NCI-H226 (cell line): Measurements from ENCODE around the gene ERCC2.

Experiments
- DNase-seq: peaks from one replicate; pipeline ENCODE4 v3.0.0-alpha.2; 2015

ERCC2 gene

DNA sequence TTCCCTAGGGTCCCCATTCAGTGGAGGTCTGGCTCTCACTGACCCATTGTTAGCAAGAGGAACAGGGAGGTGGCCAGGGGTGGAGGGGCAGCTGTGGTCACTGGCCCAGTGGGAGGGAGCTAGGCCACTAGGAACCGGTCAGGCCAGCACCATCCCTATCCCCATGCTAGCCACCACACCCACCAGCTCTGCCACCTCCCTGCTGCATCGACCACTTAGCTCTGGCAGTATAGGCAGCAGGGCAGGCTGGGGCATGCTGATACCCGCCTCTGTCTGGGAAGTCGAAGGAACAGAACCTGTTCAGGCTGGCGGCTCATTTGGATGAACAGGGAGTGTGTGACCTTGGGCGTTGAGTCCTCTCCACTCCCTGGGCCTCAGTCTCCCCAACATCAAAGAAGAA is 29.8 kb upstream of the ERCC2 start:
- DNase-seq, result no peak

- DNase-seq, result no peak
These were observed 25.6 kb upstream of the ERCC2 start for GRCh38 chr19:45395821-45396617.

DNA sequence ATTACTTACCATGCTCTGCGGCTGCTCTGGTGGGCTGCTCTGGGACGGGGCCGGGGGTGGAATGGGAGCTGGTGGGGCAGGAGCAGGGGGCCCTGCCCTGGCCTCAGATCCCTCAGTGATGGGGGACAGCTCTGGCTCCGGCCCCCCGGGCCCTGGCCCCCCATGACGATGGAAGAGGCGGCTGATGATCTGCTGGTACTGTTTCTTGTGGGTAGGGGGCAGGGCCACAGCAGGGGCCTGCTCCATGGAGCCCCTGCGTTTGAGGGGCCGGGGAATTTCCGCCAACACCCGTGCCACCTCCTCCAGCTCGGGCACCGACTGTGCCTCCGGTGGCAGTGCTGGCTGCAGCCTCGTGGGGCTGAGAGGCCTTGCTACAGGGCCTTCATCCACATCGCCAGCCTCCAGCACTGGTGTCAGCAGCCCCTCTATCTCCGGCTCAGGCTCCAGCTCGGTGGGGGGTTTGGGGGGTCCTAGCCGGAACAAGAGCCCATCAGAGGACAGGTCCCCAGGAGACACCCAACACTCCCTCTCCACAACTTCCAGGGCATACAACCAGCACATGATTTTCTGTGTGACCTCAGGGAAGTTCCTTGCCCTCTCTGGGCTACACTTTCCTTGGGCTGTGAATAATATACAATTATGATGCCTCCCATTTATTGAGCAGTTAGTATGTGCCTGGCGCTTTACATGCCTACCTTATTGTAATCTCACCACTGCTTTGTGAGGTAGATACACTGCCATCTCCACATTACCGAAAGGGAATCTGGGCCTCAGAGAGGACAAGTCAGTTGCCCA is 21.7 kb upstream of the ERCC2 start:
- DNase-seq, result no peak

DNA sequence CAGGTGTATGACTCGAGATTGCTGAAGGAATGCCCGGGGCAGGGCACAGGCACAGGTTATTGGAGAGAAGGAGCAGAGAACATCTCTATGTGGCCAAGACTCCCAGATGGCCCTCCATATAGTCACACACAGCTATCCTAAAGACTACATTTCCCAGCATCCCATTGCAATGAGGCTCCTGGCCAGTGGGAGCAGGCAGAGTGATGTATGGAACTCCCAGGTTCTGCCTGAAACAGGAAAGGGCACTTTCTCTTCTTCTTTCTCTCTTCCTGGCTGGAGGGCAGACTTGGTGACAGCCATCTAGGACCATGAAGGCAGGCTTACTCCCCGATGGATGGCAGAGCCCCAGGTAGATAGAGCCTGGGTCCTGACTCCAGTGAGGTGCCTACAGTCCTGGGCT is 21.0 kb upstream of the ERCC2 start:
- peak; percentile 9 for DNase-seq

DNA sequence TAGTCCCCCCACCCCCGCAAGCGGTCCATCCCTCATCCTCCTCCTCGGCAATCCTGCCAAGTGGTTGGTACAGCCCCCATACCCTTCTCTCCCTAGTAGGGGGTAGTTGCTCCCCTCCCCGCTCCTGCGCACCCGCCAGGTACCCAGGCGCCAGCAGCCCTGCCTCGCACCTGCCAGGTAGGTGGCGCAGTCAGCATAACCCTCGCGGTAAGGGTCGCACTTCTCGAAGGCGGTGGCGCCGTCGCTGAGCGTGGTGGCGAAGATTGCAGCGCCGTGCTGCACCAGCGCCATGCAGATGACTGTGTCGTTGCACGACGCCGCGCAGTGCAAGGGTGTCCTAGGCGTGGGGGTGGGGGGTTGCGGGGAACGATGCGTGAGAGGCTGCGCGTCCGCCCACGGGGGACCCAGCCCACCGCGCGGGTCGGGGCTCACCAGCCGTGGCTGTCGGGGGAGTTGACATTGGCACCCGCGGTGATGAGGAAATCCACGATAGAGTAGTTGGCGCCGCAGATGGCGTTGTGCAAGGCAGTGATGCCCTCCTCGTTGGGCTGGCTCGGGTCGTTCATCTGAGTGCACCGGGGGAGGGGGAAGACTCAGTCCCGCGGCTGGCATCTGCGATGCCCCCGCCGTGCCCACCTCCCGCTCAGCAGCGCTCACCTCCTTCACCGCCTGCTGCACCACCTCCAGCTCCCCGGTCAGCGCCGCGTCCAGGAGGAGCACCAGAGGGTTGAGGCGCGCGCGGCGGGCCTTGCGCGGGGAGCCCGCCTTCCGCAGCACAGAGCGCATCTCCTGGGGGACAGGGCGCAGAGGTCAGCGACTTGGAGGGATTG is 15.2 kb upstream of the ERCC2 start:
- DNase-seq, result no peak

GRCh38 chr19:45382426-45382825 is 12.1 kb upstream of the ERCC2 start:
- DNase-seq, result no peak

- DNase-seq, result no peak
These were observed 9.7 kb upstream of the ERCC2 start for GRCh38 chr19:45380107-45380506.

- peak; percentile 98 for DNase-seq
These were observed 5.8 kb upstream of the ERCC2 start for GRCh38 chr19:45376045-45376724.

- no peak for DNase-seq
These were observed 1.5 kb downstream of the ERCC2 start for GRCh38 chr19:45368737-45369340.

DNA sequence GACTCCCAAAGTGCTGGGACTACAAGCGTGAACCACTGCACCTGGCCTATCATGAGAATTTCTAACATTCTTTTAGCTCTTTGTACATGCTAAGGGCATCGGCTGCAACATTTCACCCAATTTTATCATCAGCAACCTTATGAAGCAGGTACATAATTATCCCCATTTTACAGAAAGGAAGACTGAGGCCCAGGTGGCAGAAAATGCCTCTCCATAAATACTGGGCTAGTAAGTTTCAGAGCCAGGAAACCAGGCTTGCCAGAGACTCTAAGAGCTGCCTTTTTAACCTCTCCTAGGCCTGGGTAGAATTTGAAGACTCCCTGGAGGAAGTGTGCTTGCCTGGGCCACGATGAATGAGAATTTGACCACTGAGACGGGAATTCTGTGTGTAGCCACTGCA is 2.2 kb downstream of the ERCC2 start:
- DNase-seq, result no peak

DNA sequence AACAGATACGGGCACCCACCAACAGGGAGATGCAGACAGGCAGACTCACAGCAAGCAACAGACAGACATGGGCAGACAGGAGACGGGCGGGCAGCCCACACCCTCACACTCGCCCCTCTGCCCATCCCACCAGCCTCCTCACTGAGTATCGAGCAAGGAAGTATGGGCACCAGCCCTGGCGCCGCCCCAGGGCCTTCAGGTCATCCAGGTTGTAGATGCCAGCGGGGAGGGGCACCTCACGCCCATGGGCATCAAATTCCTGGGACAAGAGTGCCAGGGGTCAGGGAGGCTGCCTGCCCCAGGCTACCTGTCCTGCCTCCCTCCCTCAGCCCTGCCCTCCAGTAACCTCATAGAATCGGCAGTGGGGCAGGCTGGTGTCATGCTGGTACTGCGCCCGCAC is 5.7 kb downstream of the ERCC2 start:
- no peak for DNase-seq

GRCh38 chr19:45363861-45364459 is 6.4 kb downstream of the ERCC2 start:
- DNase-seq, result no peak

- DNase-seq, result no peak
These were observed 8.1 kb downstream of the ERCC2 start for GRCh38 chr19:45362291-45362690.

DNA sequence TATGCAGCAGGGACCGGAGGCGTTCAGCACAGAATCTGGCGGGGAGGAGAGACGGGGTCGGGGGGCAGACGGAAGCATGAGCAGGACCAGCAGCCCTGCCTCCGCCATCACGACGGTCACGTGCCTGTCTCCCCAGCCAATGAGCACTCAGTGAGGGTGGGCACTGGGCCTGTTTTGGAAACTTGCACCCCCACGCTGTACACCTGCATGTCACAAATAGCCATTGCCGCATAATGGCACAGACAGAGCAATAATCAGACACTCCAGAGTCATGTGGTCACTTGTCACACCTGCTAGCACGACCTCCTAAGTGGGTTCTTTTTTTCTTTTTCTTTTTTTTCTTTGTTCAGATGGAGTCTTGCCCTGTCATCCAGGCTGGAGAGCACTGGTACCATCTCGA is 8.8 kb downstream of the ERCC2 start:
- no peak for DNase-seq

GRCh38 chr19:45358213-45358792 is 12.1 kb downstream of the ERCC2 start:
- no peak for DNase-seq

GRCh38 chr19:45357445-45357783 is 13.0 kb downstream of the ERCC2 start:
- DNase-seq, result no peak

- DNase-seq, result no peak
These were observed 13.5 kb downstream of the ERCC2 start for GRCh38 chr19:45356760-45357444.

GRCh38 chr19:45355910-45356309 is 14.5 kb downstream of the ERCC2 start:
- DNase-seq, result no peak

DNA sequence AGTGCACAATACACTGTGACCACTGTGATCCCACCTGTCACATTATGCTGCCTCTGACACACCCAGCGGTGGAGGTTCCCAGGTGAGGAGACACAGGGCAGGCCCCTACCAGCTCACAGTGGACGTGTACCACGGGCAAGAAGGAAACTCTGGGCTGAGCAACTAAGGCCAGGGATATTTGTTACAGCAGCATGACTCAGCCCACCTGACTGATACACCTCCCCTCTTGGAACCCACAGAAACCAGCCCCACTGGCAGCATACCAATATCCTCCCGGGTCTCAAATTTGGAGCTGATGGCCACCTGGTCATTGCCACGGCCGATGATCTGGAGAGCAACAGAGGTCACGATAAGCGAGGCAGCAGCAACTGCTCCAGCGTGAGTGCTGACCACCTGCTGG is 15.0 kb downstream of the ERCC2 start:
- DNase-seq, result no peak

GRCh38 chr19:45354241-45354842 is 16.0 kb downstream of the ERCC2 start:
- no peak for DNase-seq
